GDM1 (cell line): ENCODE results near the gene BAD.
"Not testable (repeated sequence)": the region's sequence is repeated elsewhere in the genome, so short reads cannot be mapped to it uniquely, and the experiment has no call there.

Experiments
- DNase-seq: peaks from one replicate; lab custom pipeline; 2025; lab: John Stamatoyannopoulos, UW

The BAD gene

GRCh38 chr11:64314805-64315561 lies 30.5 kb upstream of the BAD start:
- DNase-seq: no peak

- no peak for DNase-seq
These were observed 29.8 kb upstream of the BAD start for GRCh38 chr11:64314146-64314804.

- no peak for DNase-seq
These were observed 29.2 kb upstream of the BAD start for GRCh38 chr11:64313491-64314145.

- no peak for DNase-seq
These were observed 28.5 kb upstream of the BAD start for GRCh38 chr11:64312947-64313346.

GRCh38 chr11:64307795-64308194 lies 23.3 kb upstream of the BAD start:
- not testable (repeated sequence) for DNase-seq

GRCh38 chr11:64306876-64307622 lies 22.6 kb upstream of the BAD start:
- no peak for DNase-seq

- no peak for DNase-seq
These were observed 22.1 kb upstream of the BAD start for GRCh38 chr11:64306563-64306875.

GRCh38 chr11:64305691-64306562 lies 21.5 kb upstream of the BAD start:
- peak; percentile 52 for DNase-seq

- peak; percentile 100 for DNase-seq
These were observed 20.7 kb upstream of the BAD start, which contains the start of gene ESRRA for GRCh38 chr11:64305075-64305690. ESRRA (plus strand) TSS chr11:64305524; CDS start chr11:64307180, 1,656 bp downstream.

GRCh38 chr11:64304316-64305072 lies 20.0 kb upstream of the BAD start:
- DNase-seq: peak; percentile 84

- DNase-seq: no peak
These were observed 19.5 kb upstream of the BAD start for GRCh38 chr11:64304032-64304315.

GRCh38 chr11:64303109-64304031 lies 18.9 kb upstream of the BAD start:
- DNase-seq: no peak

GRCh38 chr11:64299847-64300648 lies 15.6 kb upstream of the BAD start, which contains the start of gene CATSPERZ:
CATSPERZ (plus strand) TSS chr11:64300358; CDS start chr11:64300411, 53 bp downstream.
- DNase-seq: no peak

GRCh38 chr11:64298966-64299846 lies 14.7 kb upstream of the BAD start:
- DNase-seq: no peak

- DNase-seq: no peak
These were observed 13.4 kb upstream of the BAD start for GRCh38 chr11:64297699-64298358.

GRCh38 chr11:64296830-64297698 lies 12.6 kb upstream of the BAD start:
- DNase-seq: no peak
